HT-29 (cell line): Measurements from ENCODE around the gene MLLT6. TPM values are rescaled to one million over a fixed set of nuclear protein-coding genes. Genes with fewer than 3 reads are reported as not detected.

Source experiments
- DNase-seq: peaks from one replicate; pipeline ENCODE4 v3.0.0-alpha.2; 2015; ENCODE audit warnings: low spot score
- total RNA-seq: library from RNA; depleted of rRNA; stranded (reverse); fragments of >200 nt; shearing (Covaris generic); gene quantifications from 2 replicates; pipeline ENCODE4 v1.2.3, GENCODE V29; 2014

MLLT6 gene
- total RNA-seq, 1 experiment from 2014 or later: 252 TPM

DNA sequence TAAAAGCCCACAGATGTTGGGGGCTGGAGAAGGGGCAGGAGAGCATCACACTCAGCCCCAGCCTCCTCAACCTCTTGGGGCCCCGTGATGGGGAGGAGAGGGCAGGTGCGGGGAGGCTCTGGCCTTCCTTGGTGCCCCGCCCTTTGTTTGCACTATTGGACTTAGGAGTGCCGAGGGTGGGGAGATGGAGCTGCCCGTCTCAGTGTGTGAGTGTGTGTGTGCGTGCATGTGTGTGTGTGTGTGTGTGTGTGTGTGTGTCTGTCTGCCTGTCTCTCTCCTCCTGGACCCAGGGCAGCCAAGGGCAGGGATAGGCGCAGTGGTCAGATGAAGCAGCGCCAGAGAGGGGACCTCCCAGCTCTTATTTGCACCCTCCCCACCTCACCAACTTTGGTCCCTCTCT lies 21.1 kb downstream of the MLLT6 start:
- DNase-seq: peak; percentile 86

GRCh38 chr17:38727736-38728135 lies 22.7 kb downstream of the MLLT6 start:
- DNase-seq: no peak

DNA sequence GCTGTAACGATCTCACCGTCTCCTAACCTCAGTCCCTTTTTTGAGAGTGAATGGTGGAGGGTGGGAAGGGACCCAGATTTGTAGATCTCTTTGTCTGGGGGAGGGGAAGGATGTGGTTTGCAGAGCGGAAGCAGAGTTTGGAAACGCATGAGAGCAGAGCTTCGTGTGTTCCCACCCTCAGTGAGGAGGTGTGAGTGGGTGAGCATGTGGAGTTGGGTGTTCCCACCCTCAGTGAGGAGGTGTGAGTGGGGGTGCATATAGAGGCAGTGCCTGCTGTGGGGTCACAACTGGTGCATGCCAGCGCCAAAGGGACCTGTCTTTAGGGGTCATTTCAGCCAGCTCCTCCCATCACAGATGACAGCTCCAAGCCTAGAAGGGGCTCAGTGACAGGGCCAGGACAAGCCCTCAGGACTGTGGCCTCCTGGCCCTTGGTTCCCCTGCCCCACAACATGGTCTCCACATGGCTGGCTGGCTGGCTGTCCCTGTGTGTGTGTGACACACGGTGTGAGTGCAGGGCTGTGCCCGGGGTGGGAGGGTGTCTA lies 23.3 kb downstream of the MLLT6 start:
- no peak for DNase-seq

DNA sequence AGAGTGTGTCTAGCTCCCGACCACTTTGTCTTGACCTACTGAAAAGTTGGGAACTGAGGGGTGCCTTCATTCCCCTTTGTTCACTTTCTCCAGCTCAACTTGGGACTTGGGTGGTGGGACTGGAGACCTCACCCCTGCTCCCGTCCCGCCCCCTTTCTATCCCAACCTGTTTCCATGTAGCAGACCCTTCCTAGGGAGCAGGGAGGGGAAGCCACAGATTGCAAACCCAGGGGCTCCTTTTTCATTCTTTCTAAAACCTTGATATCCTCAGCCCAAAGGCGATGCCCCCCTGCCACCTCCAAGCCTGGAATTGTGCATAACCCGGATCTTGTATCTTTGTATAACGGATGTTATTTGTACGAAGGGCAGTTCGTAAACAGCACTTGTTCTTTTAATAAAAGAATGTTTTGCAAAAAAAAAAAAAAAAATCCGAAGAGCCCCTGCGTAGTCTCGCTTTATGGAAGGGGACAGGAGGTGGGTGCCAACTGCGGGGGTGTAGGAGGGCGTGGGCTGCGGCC lies 24.4 kb downstream of the MLLT6 start:
- DNase-seq: peak; percentile 35

GRCh38 chr17:38729886-38730525 lies 24.9 kb downstream of the MLLT6 start, which contains the start of gene CISD3:
Gene CISD3 (plus strand): TSS chr17:38730341. CDS start chr17:38730359, 18 bp downstream.
- peak; percentile 94 for DNase-seq

DNA sequence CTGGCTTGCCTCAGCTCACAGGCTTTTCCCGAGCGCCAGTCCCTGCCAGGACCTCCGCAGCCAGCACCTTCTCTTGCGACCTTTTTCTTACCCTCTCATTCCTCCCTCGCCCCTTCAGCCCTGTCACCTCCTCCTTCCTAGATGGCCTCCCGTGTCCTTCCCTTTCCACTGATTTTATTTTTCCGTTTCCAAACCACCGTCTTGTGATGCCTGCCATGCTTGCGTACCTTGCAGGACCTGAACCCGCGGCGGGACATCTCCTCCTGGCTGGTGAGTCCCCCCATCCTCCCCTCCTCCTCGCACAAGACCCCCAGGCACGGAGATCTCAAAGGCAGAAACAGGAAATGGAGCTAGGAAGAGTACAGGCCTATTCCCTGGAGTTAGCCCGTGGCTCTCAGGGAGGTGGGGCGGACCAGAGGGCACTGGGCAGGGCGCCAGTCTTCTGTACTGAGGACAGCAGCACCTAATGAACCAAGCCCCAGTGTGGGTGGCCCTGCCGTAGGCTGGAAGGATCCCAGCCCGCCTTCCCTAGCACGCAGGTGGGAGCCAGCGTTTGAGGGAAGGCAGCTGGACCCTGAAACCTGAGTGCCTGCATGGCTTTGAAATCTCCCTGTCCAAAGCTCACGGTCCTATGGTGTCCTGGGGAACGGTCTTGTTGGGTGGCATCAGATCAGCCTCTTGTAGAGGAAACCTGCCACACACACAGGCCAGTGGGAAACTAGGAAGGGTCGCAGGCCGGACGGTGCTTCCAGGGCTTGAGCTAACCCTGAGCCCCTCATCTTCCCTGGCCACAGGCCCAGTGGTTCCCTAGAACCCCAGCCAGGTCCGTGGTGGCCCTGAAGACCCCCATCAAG lies 25.7 kb downstream of the MLLT6 start:
- peak; percentile 97 for DNase-seq

DNA sequence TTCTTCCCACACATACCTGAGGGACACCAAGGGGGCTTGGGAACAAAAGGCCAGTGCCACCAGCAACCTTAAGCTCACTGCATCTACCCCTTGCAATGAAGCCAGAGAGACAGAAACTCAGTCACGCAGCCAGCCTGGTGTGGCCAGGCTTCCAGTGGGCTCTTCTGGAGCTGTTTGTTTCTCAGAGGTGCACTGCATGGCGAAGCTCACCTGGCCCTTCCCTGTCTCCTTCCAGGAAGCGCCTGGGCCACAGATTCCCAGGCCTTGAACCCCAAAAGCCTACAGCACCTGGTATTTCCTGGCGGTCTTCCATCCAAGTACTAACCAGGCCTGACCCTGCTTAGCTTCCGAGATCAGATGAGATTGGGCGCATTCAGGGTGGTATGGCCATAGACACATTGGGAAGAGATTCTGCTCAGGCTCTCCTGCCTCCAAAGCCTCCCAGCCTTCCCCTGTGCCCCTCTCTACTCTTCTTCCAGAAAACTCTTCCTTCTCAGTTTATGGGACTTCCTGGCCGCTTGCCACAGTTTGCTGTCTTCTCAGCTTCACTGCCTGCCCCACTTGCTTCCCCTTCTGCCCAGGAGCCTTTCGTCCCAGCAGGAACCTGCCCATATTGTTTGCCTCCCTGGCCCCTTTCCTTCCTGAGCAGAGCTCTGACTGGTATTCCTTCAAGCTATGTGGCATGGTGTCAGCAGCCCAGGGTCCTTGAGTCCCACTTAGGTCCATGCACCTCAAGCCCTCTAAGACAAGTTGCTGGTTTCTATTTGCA lies 26.6 kb downstream of the MLLT6 start:
- DNase-seq: peak; percentile 30

- DNase-seq: no peak
Observed at GRCh38 chr17:38732376-38733281, 27.6 kb downstream of the MLLT6 start.

- no peak for DNase-seq
Observed at GRCh38 chr17:38733282-38733981, 28.4 kb downstream of the MLLT6 start.

DNA sequence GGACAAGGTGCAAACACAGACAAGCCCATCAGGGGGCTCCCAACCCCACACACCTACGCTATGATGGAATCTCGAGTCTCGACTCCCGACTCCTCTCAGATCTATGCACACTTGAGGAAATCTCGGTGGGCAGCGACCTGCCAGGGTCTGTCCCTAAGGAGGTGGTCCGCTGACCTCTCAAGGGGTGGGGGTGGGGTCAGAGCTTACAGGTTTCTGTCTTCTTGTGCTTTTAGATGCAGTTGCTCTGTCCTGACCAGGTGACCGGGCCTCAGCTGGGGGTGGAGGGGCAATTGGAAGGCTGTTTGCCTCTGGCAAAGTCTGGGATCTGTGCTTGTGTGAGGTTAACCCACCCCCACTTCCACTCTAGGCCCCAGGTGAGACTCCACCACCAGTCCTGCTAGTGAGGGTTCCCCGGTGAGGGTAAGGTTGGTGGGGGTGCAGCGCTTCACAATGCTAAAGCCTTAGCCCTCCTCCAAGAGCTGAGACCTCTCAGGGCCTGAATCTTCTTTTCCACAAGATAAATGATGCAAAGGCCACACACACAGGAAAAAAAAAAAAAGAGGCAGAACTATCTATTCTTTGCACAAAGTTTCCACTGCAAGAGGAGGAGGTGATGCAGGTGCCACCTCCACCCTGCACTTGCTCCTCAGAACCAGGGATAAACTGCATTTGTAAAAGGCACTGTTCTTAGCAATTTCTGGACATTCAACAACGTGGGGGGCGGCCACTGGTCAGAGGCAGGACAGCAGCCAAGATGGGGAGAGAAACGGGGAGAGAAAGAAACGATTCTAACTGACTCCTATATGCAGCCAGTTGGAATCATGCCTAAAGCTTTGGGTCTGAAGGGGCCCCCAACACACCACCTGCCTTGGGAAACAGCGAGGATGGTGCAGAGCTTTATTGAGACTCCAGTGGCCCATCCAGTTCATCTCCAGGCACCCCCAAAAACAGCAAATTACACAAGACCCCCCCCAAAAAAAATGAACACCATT lies 29.2 kb downstream of the MLLT6 start:
- peak; percentile 72 for DNase-seq

DNA sequence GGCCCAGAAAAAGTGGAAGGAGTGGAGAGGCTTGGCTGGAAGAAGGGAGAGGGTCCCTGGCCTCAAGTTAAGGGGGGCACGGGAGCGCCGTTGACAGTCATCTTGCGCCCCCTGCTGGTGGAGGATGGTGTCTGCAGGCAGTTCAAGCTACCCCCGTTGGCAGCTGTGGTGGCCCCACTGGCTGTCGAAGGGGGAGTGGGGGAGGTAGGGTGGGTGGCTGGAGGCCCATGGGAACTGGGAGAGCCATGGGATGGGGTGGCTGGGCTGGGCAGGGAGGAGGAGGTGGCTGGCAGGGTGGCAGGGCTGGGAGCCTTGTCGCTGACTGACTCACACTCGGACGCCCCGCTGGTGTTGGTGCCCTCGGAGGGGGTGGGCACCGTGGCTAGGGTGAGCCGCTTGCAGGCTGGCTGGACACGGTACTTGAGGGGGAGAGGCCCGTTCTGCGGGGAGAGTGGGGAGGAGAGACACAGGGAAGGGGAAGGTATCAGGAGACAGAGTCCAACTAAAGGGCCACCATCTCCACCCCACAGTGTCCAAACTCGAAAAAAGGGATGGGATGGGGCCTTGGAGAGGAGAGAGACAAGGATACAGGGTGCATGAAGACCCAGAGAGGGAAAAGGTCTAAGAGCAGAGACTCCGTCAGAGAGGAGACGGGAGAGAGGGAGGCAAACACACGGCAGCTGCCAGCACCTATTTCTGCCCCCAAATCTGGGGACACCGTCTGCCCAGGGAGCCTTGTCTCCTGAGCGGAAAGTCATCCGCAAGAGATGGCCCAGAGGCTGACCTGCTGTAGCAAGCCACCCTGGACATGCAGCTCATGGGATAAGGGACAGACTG lies 30.3 kb downstream of the MLLT6 start:
- peak; percentile 68 for DNase-seq

GRCh38 chr17:38738007-38738662 lies 33.1 kb downstream of the MLLT6 start:
- DNase-seq: no peak

GRCh38 chr17:38738686-38739085 lies 33.6 kb downstream of the MLLT6 start:
- no peak for DNase-seq

DNA sequence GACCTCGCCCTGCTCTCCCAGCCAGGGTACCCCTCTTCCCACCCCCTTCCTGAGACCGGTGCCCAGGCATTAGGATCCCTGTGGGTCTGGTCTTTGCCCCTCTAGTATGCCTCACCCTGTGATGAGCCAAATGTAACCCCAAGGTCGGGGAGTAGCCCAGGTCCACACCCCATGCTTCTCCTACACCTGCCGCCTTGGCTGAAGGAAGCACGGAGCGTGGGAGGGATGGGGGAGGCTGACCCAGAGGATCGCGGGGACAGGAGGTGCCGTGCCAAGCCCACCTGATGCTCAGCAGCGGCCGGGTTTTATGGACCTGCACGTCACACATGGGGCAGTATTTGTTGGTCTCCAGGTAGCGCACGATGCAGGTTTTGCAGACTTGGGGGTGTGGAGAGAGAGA lies 34.2 kb downstream of the MLLT6 start:
- no peak for DNase-seq

DNA sequence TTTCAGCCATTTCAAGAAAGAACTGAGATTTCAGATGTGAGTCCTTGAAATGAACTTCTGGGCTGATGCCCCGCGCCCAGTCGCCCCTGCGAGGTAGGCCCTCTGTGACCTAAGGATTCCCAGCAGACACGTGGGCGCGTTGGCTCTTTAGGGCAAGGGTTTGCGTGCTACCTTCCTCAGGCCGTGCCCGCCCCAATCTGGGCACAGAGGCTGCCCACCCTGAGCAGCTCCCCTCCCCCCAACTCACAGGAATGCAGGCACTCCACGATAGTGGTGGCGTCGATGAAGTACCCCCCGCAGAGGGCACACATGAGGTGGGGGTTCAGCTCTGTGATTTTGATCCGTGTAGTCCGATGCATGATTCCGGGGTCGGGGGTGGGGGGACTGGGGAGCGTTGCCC lies 35.0 kb downstream of the MLLT6 start:
- DNase-seq: no peak

DNA sequence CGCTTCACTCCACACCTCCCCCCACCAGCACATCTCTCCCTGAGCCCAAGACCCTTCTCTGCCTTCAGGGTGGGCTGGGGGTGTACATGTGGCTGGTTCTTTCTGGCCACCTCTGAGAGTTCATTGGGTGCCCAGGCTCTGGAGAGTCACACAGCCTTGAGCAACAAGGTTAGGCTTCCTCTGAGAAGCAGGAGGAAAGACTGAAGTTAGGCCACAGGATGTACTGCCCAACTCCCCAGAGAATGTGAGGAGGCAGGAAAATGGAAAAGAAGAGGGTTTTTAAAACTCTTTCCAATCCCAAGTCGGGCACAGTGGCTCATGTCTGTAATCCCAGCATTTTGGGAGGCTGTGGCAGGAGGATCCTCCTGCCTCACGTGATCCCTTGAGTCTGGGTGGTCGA lies 35.7 kb downstream of the MLLT6 start:
- no peak for DNase-seq

DNA sequence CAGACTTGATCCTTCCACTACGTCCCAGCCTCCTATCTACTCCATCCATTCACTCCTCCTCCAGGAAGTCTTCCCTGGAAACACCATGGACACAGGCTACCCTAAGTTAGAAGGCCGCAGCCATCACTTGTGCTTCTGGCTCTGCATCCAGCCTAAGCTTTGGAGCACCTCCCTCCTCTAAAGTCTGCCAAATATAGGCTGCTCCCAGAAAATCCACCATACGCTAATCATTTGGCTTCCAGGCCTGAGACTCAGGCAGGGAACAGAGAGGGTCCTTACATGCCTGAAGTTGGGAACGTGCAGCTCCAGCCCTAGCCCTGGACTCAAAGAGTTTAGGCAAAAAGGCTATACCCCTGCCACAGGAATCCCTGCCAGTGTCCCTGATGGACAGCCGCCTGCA lies 36.4 kb downstream of the MLLT6 start:
- DNase-seq: no peak
